GM12872 (cell line): ENCODE data around the gene MED12.

Experiments
- TF ChIP-seq, protein P1 (sequence below): IDR thresholded peaks from 3 replicates; pipeline ENCODE4 v1.5.1; 2011; ENCODE audit warnings: low read depth, mild to moderate bottlenecking, low read length, moderate library complexity; ENCODE audit not compliant: insufficient read depth

The MED12 gene

DNA sequence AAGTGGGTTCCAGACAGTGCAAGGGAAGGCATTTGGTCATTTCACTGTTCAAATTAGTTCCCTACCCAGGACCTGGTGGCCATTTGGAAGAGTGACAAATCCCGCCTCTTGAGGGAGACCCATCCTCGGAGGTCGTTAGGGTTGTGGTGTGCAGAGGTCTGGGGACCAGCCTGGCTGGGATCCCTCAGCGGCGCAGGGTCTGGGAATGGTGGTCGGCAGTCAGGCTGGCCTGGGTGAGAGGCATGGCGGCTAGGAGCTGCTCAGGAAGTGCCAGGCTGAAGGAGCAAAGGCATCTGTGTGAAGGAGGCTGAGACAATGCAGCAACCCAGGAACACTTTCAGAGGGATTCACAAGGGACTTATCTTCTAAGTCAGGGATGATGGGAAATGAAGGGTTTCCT, 33.0 kb downstream of the MED12 start:
- TF ChIP-seq, protein P1, sequence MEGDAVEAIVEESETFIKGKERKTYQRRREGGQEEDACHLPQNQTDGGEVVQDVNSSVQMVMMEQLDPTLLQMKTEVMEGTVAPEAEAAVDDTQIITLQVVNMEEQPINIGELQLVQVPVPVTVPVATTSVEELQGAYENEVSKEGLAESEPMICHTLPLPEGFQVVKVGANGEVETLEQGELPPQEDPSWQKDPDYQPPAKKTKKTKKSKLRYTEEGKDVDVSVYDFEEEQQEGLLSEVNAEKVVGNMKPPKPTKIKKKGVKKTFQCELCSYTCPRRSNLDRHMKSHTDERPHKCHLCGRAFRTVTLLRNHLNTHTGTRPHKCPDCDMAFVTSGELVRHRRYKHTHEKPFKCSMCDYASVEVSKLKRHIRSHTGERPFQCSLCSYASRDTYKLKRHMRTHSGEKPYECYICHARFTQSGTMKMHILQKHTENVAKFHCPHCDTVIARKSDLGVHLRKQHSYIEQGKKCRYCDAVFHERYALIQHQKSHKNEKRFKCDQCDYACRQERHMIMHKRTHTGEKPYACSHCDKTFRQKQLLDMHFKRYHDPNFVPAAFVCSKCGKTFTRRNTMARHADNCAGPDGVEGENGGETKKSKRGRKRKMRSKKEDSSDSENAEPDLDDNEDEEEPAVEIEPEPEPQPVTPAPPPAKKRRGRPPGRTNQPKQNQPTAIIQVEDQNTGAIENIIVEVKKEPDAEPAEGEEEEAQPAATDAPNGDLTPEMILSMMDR: no peak

- TF ChIP-seq, protein P1: no peak
These were observed 35.8 kb downstream of the MED12 start for GRCh38 chrX:71154196-71154595.

DNA sequence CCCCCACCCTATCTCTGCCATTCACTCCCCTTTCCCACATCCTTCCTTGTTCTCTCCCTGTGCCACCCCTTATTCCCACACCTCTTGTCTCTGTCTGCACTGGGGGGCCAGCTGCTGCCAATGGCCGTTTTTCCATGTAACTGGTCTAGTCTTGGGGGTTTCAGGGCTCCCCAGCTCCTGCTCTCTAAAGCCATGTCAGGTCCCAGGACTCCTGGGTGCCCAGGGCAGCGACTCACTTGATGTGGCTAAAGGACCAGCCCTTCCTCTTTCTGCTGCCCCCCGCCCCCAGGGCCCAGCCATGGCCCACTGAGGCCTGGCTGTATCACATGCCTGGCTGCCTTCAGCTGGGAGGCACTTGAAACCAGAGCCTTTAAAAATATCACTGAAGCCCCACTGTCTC, 36.2 kb downstream of the MED12 start:
- TF ChIP-seq, protein P1: no peak

GRCh38 chrX:71158603-71159002, 40.2 kb downstream of the MED12 start:
- TF ChIP-seq, protein P1: no peak

DNA sequence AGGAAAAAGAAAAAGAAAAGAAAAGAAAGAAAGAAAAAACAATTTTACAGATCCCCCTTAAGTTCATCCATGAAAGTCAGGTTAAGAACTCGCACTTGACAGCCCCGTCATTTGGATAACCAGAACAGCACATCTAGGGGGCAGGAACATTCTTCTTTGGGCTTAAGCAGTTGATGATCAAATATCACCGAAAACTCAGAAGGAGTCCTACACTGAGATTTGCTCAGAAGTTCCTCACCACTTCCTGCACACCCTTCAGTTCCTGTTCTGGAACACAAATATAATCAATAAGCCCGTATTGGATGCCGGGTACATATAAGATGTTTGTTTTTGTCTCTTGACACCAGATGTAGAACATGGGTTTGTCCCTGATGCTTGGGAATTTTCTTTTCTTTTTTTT, 40.9 kb downstream of the MED12 start:
- TF ChIP-seq, protein P1: no peak

GRCh38 chrX:71160475-71160874, 42.1 kb downstream of the MED12 start:
- TF ChIP-seq, protein P1: no peak

- TF ChIP-seq, protein P1: no peak
These were observed 44.6 kb downstream of the MED12 start for GRCh38 chrX:71162981-71163380.

- TF ChIP-seq, protein P1: no peak
These were observed 45.7 kb downstream of the MED12 start for GRCh38 chrX:71164071-71164470.
